22Rv1 (cell line): ENCODE results near the gene WWC2.

ENCODE experiments used
- CTCF ChIP-seq: fragments of 450-650 bp; IDR thresholded peaks from 2 replicates; pipeline ENCODE4 v1.5.1; 2017; ENCODE audit warnings: mild to moderate bottlenecking
- ZFX ChIP-seq: fragments of 450-650 bp; IDR thresholded peaks from 2 replicates; pipeline ENCODE4 v1.6.1; 2017; ENCODE audit warnings: antibody characterized with exemption, borderline replicate concordance

DNA sequence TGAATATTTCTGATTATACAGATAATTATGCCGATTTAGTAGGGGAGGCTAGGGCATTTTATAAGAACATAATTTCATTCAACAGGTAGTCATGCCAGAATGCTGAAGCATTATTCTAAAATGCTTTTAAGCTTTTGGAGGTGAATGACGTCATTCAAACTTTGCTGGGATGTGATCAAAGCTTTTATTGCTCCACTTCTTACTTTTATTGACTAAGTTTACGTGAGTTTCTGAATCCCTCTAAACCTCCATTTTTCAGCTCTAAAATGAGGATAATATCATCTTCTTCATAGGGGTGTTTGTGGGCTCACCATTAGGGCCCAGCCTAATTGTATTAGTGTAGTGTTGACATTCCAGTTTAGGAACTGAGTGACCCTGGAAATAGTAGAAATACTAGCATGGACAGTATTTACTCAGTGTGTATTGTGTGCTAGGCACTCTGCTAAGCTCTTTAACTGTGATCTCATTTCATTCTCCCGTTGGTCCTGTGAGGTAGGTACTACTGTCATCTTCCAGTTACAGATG, 3.0 kb downstream of the WWC2 start:
- no peak for TF ChIP-seq CTCF
- no peak for TF ChIP-seq ZFX
